K562 (cell line): ENCODE measurements around the gene AMZ1. TPM values are rescaled to one million over a fixed set of nuclear protein-coding genes. Genes with fewer than 3 reads are reported as not detected.

Experiments used
- ARHGAP35 ChIP-seq: fragments of 450-650 bp; IDR thresholded peaks from 2 replicates; pipeline ENCODE4 v1.6.1; 2018; ENCODE audit not compliant: partially characterized antibody
- BCOR ChIP-seq: fragments of 450-650 bp; IDR thresholded peaks from 2 replicates; pipeline ENCODE4 v1.6.1; 2016
- CHD4 ChIP-seq: fragments of 200-600 bp; sonication (generic); IDR thresholded peaks from 3 replicates; pipeline ENCODE4 v1.6.1; 2012; ENCODE audit warnings: low read depth, mild to moderate bottlenecking, mixed read lengths, low read length, inconsistent platforms; ENCODE audit not compliant: insufficient read depth, insufficient replicate concordance, poor library complexity, severe bottlenecking
- CREM ChIP-seq: IDR thresholded peaks from 2 replicates; pipeline ENCODE4 v1.6.1; 2014; ENCODE audit warnings: antibody characterized with exemption, low read depth
- CXXC5 ChIP-seq: fragments of 250-450 bp; sonication (Bioruptor Pico); IDR thresholded peaks from 2 replicates; pipeline ENCODE4 v1.8.0; 2022; ENCODE audit warnings: inconsistent platforms, mild to moderate bottlenecking, moderate library complexity
- REST ChIP-seq, 2 experiments: fragments of 450-650 bp; formaldehyde crosslinking in 1 of 2; IDR thresholded peaks; 2 replicates each; pipeline versions ENCODE4 v1.4.0 to v1.6.1; 2014 to 2020; ENCODE audit warnings: mild to moderate bottlenecking in 2 of 2, borderline replicate concordance in 1 of 2, low read depth in 1 of 2
- SMAD4 ChIP-seq: fragments of 250-450 bp; sonication (Bioruptor Pico); conservative IDR thresholded peaks from 2 replicates; pipeline ENCODE4 v1.8.0; 2021; ENCODE audit warnings: inconsistent platforms, mild to moderate bottlenecking, moderate library complexity
- SRF ChIP-seq, 2 experiments: fragments of 250-450, 450-650 bp in 1 of 2; sonication (Bioruptor Pico) in 1 of 2; sonication (generic) in 1 of 2; formaldehyde crosslinking; IDR thresholded peaks; 2 replicates each; pipeline versions ENCODE4 v1.5.0 to v1.5.1; 2020 to 2022; ENCODE audit warnings: mild to moderate bottlenecking in 1 of 2, missing genetic modification reagents in 1 of 2
- polyA plus RNA-seq, 8 experiments: library from polyadenylated mRNA; depleted of rRNA in 4 of 8; stranded (reverse) in 5 of 8; unstranded in 3 of 8; fragments of >200 nt; fragmentation: Nextera tagmentation in 2 of 8; fragmentation: Illumina TruSeq in 1 of 8; extraction: Ambion mirVana in 2 of 8; extraction: Trizol in 1 of 8; gene quantifications; 2 replicates each; pipeline versions ENCODE4 v1.2.1 to v1.2.3, GENCODE V29; 2011 to 2014; ENCODE audit warnings: inconsistent platforms in 1 of 8, missing spikeins in 1 of 8
- total RNA-seq, 7 experiments: library from RNA; depleted of rRNA in 6 of 7; stranded (reverse); fragments of >200 nt in 6 of 7; fragmentation: Illumina TruSeq in 2 of 7; extraction: Trizol in 2 of 7; gene quantifications; 2 replicates each; pipeline versions ENCODE4 v1.2.1 to v1.2.3, GENCODE V29; 2011 to 2021; ENCODE audit warnings: low replicate concordance in 1 of 7
- TF ChIP-seq, protein P1 (sequence below): sonication (generic); formaldehyde crosslinking; IDR thresholded peaks from 2 replicates; pipeline ENCODE4 v1.8.0; 2022; ENCODE audit warnings: missing genetic modification reagents, mild to moderate bottlenecking, moderate library complexity, borderline replicate concordance
- TF ChIP-seq, protein P2 (sequence below), 3 experiments: IDR thresholded peaks in 2 of 3; conservative IDR thresholded peaks in 1 of 3; 2 replicates each; pipeline ENCODE4 v1.5.1; 2011 to 2012; ENCODE audit warnings: low read length in 3 of 3, mild to moderate bottlenecking in 3 of 3, control low read depth in 2 of 3, improper control_type of control experiment in 1 of 3, inconsistent platforms in 1 of 3, low read depth in 1 of 3, mixed read lengths in 1 of 3, moderate library complexity in 1 of 3; ENCODE audit not compliant: insufficient read depth in 2 of 3
- TF ChIP-seq, protein P3 (sequence below), 2 experiments: IDR thresholded peaks; 2 replicates each; pipeline ENCODE4 v1.6.1; 2011; ENCODE audit warnings: borderline replicate concordance in 1 of 2, control low read depth in 1 of 2, low read depth in 1 of 2, low read length in 1 of 2, mild to moderate bottlenecking in 1 of 2, mixed read lengths in 1 of 2, moderate library complexity in 1 of 2; ENCODE audit not compliant: insufficient read depth in 1 of 2, insufficient read length in 1 of 2, poor library complexity in 1 of 2, severe bottlenecking in 1 of 2; ENCODE audit errors: extremely low read depth in 1 of 2

The AMZ1 gene
- total and polyA plus RNA-seq, 9 of the 15 experiments (the other 6 are each of a cell fraction or from before 2014, with no cell fraction given) = not detected

DNA sequence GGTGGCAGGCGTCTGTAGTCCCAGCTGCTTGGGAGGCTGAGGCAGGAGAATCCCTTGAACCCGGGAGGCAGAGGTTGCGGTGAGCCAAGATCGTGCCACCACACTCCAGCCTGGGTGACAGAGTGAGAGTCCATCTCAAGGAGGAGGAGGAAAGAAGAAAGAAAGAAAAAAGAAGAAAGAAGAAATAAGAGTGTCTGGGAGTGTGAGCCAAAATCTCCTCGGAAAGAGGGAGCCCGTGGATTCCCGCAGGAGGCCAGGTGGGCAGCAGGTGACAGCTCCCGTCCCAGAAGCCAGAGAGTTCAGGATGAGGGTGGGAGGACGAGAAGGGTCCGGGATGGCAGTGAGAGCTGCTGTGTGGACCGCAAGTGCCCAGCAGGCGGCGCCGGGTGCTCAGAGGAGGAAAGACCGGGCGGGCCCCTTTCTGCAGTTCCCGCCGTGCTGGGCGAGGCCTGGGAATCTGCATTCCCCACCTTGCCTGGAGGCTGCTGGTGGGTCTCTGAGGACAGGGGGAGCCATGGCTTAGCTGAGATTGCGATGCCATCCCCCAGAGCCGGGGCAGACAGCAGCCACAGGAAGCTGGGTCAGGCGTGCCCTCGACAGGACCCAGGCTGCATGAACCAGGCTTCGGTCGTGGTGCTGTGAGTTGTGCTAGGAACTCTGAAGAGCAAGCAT, 17.1 kb upstream of the AMZ1 start (continued):
- TF ChIP-seq SRF (CRISPR knock-in tag; IDR thresholded peaks at IDR 0.05) (0 out of 4 replicates have a peak, but pooled peaks of 1 of the 2 experiments have one; percentile 37), BCOR (0 out of 2 replicates have a peak, but pooled peaks have one; percentile 53), ARHGAP35 (no peak), CXXC5 (peak; percentile 58), CREM (0 out of 2 replicates have a peak, but pooled peaks have one; percentile 34), REST (IDR thresholded peaks at IDR 0.05; ENCODE audit: borderline replicate concordance) (peak; percentile 81), REST (CRISPR knock-in tag; IDR thresholded peaks at IDR 0.05; ENCODE audit: low read depth) (no peak), SMAD4 (CRISPR knock-in tag) (peak; percentile 52; the same call in 1 of the 2 replicates), CHD4 (peak; percentile 37)
- TF ChIP-seq, protein P1, sequence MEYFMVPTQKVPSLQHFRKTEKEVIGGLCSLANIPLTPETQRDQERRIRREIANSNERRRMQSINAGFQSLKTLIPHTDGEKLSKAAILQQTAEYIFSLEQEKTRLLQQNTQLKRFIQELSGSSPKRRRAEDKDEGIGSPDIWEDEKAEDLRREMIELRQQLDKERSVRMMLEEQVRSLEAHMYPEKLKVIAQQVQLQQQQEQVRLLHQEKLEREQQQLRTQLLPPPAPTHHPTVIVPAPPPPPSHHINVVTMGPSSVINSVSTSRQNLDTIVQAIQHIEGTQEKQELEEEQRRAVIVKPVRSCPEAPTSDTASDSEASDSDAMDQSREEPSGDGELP = peak; percentile 39; the same call in 1 of the 2 replicates
- TF ChIP-seq, protein P2, sequence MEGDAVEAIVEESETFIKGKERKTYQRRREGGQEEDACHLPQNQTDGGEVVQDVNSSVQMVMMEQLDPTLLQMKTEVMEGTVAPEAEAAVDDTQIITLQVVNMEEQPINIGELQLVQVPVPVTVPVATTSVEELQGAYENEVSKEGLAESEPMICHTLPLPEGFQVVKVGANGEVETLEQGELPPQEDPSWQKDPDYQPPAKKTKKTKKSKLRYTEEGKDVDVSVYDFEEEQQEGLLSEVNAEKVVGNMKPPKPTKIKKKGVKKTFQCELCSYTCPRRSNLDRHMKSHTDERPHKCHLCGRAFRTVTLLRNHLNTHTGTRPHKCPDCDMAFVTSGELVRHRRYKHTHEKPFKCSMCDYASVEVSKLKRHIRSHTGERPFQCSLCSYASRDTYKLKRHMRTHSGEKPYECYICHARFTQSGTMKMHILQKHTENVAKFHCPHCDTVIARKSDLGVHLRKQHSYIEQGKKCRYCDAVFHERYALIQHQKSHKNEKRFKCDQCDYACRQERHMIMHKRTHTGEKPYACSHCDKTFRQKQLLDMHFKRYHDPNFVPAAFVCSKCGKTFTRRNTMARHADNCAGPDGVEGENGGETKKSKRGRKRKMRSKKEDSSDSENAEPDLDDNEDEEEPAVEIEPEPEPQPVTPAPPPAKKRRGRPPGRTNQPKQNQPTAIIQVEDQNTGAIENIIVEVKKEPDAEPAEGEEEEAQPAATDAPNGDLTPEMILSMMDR (IDR thresholded peaks at IDR 0.05 in 2 of 3, conservative IDR thresholded peaks at IDR 0.05 in 1 of 3; ENCODE audit: insufficient read depth in 2 of 3, low read depth in 1 of 3, low read length in 3 of 3) = peak; percentile 89 to 94 (median 92)
- TF ChIP-seq, protein P3, sequence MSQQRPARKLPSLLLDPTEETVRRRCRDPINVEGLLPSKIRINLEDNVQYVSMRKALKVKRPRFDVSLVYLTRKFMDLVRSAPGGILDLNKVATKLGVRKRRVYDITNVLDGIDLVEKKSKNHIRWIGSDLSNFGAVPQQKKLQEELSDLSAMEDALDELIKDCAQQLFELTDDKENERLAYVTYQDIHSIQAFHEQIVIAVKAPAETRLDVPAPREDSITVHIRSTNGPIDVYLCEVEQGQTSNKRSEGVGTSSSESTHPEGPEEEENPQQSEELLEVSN (IDR thresholded peaks at IDR 0.05; ENCODE audit: borderline replicate concordance in 1 of 2, extremely low read depth in 1 of 2, insufficient read depth in 1 of 2, insufficient read length in 1 of 2, low read depth in 1 of 2, low read length in 1 of 2, poor library complexity in 1 of 2, severe bottlenecking in 1 of 2) = peak; percentile 31 to 59
